Right ventricle myocardium superior (tissue), 1 donor: Measurements from ENCODE around the gene TOR4A. TPM values are rescaled to one million over a fixed set of nuclear protein-coding genes. Genes with fewer than 3 reads are reported as not detected.

Experiments used
- ATAC-seq: fragments of 200-7000 bp; cut with Tn5 transposase; one replicate; pipeline ENCODE4 v1.9.1; 2020; ENCODE audit warnings: mild to moderate bottlenecking; ENCODE audit not compliant: poor library complexity
- DNase-seq: peaks from one replicate; pipeline ENCODE4 v3.0.0-alpha.2; 2020
- intact Hi-C: fragments of 100-400 bp; cut with DNase I; formaldehyde crosslinking; loops from one replicate; pipeline ENCODE4 v1.11.2; 2022
- total RNA-seq: library from RNA; stranded (reverse); fragmentation: NEBNext Ultra II Directional; extraction: Animal tissue kit (Norgen Biotek cat#: 25700); gene quantifications from one replicate; pipeline ENCODE4 v1.2.1, GENCODE V29; 2021
- donor health status: DM: no; HTN: yes; CAD: no; lungs with severe emphysema.

Gene TOR4A
- total RNA-seq, 1 donor from 2014 or later = 16.6 TPM

DNA sequence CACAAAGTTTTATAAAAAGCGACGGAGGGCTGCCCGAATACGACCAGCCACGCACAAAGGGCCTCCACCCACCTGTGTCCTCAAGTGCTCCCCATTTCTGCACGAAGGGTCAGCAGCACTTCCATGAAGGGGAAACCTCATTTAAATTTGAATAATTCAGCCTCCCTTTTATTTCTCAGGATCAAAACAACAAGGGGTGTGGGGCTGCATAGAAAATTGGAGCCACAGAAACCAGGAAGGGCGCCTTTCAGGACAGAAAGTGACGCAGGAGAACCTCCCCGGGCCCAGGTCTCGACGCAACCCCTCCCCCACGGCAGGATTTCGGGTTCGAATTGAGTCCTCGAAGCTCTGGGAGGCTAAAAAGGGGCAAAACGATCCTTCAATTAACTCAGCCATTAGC lies 22.4 kb downstream of the TOR4A start:
- peak; percentile 39 for DNase-seq
- intact Hi-C loops = loop anchor here (5.0 to 10.0 kb wide), 3 partner anchors 107 to 225 kb away; partner anchors contain the start of gene ENTPD8
- ATAC-seq = no peak

DNA sequence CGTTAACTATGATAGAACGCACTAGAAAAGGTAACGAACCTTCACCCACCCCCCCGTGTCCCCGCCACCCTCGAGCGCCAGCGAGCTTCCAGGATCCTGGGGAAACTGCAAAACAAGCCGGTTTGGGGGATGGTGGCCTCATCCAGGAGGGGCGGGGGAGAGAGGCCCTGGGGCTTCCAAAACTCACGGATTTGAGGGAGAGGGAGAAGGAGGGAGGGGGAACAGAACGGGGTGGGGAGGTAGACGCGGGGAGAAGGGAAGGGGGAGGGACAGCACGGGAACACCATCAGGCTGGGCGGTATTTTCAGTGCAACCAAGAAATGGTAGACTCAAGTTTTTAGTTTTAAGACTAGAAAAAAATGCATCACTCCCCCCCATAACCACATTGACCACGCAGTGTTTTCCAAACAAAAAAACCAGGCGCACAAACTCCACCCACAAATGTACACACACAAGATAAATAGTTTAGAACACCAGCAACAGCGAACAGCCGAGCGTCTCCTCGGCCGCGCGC lies 23.1 kb downstream of the TOR4A start:
- intact Hi-C loops = no loop called here
- no peak for ATAC-seq
- peak; percentile 37 for DNase-seq

DNA sequence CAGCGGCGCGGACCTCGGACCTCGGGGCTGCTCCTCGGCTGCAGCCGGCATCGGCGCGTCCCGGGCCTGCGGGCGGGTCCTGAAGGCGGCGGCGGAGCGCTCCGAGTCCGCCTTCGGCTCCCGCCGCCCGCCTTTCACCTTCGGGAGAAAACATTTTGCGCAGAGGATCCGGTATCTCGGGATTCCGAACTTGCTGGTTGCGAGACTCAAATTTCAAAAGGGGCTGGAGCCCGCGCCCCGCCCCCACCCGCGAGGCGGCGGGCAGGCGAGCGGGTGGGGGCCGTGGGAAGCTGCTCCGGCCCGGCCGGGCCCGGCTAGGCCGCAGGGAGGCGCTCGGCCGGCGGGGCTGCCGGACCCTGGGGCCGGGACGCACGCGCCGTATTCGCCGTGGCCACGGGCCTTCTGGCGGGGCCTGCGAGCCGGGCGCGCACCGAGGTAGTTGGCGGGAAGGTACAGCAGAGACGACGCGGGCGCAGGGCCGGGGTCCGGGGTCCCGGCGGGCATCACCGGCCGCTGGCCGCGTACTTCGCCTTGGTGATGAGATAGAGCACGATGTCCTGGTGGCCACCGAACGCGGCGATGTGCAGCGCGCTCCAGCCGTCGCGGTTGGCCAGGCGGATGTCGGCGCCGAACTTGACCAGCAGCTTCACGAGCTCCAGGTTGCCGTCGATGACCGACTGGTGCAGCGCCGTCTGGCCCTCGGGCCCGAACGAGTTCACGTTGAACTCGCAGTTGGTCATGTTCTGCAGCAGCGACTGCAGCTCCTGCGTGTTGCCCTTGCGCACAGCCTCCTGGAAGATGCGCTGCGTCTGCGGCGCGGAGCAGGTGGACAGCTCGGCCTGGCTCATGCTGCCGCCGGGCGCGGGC lies 23.8 kb downstream of the TOR4A start:
- ATAC-seq (no peak), DNase-seq (peak; percentile 56)
- intact Hi-C loops = no loop called here

DNA sequence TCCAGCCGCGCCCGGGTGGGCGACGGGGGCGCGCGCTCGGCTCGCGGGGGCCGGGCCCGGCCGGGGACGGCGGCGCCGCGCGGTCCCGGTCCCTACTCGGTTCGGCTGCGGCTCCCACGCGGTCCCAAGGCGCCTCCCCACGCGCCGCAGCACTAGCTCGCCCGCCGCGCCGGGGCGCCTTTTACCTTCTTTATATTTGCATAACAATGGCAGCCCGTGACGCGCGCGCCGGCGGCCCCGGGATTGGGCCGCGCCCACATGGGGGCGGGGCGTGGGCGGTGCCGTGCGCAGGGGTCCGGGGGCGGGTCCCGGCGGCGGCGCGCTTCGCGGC lies 24.6 kb downstream of the TOR4A start, which contains the start of gene NRARP:
NRARP (minus strand) TSS at position 154 of the 331 bp plus-strand sequence. CDS start 343 bp downstream, outside the sequence.
- intact Hi-C loops = no loop called here
- ATAC-seq = peak; percentile 82
- peak; percentile 96 for DNase-seq

DNA sequence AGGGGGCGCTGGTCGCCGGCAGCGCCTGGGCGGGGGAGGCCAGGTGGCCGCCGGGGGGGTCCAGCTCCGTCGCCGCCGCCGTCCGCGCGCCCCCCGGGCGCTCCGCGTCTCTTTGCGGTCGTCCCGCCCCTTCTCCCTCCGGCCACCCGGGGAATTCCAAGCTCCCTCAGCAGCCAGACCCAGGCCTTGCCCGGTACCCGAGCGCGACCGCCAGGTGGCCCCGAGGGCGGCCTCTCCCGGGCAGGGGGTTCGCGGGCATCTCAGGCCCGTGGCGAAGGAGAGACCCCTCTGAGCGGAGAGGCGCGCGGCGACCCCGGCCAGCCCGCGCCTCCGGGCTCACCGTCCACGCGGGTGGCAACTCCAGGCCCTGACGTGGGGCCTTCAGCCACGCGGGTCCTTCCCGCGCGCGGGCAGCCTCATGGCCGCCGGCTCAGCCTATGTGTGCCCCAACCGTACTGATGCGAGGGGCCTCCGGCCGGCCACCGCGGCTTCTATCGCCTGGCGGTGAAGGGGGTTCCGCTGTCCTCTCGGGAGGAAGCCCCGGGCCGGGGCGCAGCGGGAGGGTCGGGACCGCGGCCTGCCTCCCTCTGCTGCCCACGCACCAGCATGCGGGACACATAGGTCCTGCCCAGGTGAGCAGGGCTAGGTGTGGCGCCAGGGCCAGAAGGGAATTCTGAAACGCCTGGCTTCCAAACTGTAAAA lies 25.1 kb downstream of the TOR4A start:
- ATAC-seq (peak; percentile 24), DNase-seq (no peak)
- intact Hi-C loops = no loop called here

- intact Hi-C loops = no loop called here
- peak; percentile 38 for DNase-seq
- ATAC-seq = no peak
These were observed 25.8 kb downstream of the TOR4A start for GRCh38 chr9:137303151-137303892.

DNA sequence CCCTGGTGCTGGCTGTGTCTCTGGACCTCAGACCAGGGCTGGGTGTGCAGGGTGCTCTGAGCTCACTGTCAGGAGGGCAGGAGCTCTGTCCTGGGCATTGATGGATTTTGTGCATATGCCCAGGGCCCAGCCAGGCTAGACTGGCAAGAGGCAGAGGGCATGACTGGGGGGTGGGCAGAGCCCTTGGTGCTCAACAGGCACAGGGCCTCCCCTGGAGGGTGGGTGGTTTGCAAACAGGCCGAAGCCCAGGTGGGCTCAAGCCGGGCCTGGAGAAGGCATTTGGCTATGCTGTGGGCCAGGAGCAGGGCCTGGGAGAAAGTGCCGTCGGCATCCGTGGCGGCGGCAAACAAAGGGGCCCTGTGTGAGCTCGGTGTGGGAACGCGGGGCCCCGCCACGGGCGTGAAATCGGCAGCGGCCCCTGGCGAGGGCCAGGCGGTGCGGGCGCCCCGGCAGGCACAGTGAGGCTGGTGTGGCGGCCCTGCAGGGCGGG lies 26.4 kb downstream of the TOR4A start:
- intact Hi-C loops = no loop called here
- ATAC-seq (no peak), DNase-seq (no peak)

GRCh38 chr9:137304383-137305059 lies 27.0 kb downstream of the TOR4A start:
- intact Hi-C loops = no loop called here

DNA sequence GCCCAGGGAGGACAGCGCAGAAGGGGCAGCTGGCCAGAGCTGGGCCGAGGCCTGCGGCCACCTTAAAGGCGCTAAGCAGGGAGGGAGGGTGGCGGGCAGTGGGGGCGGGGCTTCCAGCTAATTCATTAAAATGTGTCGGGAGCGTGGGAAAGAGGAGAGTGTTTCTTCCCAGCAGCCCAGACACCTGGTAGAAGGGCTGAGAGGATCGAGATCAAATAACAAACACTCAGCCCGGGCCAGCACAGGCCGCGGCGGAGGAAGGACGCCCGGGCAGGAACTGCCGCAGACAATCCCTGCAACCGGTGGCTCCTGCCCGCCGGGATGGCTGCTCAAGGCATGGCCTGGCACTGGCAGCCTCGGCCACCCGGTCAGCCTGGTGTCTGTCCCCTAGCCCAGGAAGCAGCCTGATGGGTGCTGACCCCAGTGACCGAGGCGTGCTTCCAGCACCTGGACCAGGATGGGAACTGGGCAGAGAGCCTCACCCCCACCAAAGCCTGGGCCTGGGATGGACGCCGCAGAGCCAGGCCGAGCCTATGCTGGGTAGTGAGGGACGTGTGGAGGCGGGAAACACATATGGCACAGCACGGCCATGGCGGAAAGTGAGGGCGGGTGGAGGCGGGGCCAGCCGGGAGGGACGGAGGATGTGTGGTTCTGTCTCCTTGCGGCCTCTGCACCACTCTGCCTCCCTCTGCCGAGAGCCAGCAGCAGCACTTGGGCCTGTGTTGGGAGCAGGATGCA lies 27.7 kb downstream of the TOR4A start:
- DNase-seq (peak; percentile 56), ATAC-seq (peak; percentile 8)
- intact Hi-C loops = no loop called here

More at GRCh38 chr9:137304383-137305059, 27.0 kb downstream of the TOR4A start:
- DNase-seq (peak; percentile 34), ATAC-seq (no peak)

DNA sequence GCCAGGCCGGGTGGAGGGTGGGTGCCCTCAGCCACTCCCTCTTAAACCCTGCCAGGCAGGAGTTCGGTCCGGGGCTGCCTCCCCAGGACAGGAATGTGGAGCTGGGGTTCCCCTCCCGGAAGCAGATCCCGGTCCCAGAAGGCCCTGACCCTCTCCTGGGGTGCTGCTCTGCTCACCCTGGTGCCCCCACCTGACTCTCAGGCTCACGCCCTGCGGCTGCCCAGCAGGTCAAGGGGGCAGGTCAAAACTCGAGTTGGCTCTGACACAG lies 28.2 kb downstream of the TOR4A start:
- intact Hi-C loops = no loop called here
- ATAC-seq = no peak
- no peak for DNase-seq

DNA sequence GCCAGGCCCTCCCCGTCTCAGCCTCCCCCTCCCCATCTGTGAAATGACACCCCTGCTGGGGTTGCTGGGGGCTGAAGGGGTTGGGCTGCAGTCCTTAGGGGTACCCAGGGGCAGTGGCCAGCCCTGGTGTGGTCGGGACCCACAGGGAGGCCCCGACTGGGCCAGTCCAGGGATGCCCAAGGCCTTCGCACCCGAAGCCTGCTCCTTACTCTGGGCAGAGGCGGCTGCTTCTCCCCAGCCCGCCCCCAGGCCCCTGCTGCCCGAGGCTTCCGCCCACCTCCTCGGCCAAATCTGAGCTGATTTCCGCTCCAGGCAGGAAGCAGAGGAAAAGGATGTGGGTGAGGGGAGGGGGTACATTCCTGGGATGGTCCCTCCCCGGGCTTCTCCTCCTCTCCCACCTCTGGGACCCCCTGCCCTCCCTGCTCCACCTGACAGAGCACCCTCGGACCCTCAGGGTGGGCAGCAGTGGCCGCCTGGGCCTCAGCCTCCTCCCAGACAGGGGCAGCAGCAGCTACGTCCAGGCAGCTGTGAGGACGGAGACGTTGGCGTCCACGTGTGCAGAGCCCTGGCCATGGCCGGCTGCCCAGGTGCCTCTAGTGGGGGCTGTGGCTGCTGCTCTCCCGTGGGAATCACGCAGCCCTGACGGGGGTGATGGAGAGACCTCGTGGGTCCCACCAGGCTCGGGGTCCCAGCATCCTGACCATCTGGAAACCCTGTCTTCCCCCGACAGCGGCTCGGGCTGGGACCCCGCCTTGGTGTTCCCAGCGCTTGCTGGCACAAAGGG lies 28.7 kb downstream of the TOR4A start:
- intact Hi-C loops = no loop called here
- DNase-seq (no peak), ATAC-seq (no peak)

GRCh38 chr9:137306850-137307254 lies 29.3 kb downstream of the TOR4A start:
- intact Hi-C loops = no loop called here

GRCh38 chr9:137307255-137308056 lies 29.9 kb downstream of the TOR4A start:
- intact Hi-C loops = no loop called here
- no peak for ATAC-seq
- no peak for DNase-seq

More at GRCh38 chr9:137306850-137307254, 29.3 kb downstream of the TOR4A start:
- no peak for ATAC-seq
- no peak for DNase-seq

DNA sequence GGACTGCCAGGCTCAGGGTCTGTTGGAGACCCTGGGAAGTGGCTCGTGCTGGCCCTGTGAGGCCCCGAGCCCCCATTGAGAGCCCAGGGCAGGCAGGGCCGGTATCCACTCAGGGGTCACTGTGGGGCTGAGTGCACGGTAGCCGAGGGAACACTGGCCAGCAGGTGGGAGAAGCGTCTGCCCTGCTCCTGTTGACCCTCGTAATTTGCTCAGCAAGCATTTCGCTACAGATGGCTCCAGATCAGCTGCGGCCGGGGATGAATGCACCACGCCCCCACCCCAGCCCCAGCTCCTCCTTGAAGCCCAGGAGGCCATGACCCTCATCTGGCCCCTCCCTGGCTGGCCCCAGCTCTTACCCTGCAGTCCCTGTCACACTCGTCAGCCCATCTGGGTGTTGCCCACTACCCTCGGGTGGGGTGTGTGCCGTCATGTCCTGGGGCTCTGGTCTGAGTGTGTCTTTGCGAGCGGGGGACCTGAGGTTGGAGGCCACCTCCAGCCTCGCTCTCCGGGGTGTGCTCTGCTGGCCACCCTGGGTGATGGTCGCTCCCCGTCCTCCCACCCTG lies 30.6 kb downstream of the TOR4A start:
- intact Hi-C loops = no loop called here
- DNase-seq (no peak), ATAC-seq (no peak)

DNA sequence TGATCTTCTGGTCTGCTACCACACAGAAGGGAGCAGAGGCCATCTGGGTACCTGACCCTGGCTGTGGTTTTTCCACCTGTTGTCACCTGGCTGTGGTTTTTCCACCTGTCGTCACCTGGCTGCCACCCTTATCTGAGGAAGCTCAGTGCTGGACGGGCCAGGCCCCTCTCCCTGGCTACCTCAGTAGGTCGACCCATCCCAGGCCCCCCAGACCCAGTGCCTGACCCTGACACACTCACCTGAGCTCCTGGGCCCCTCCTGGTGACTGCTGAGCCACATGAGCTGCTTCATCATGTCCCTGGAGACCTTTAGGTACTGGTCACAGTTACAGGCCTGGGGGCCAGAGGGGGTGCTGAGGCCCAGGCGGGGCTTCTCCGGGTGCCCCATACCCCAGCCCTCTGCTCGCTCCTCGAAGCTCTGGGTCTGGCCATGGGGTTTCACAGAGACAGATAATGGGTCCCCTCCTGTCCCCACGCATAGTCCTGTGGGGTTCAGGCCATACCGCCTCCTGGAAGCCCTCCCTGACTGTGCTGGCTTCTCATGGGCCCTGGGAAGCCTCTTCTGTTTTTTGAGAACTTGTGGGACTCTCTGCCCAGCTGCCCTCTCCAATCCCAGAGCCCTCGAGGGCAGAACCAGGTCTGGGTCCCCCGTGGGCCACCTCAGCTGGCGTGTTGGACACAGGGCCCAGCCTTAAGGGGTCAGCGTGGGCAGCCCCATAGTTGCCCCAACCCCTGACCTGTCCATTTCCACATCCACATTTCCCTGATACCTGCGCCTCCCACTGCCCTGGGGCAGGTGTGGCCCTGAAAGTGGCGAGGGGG lies 32.1 kb downstream of the TOR4A start:
- intact Hi-C loops = no loop called here
- no peak for DNase-seq
- ATAC-seq = no peak
